GM19240 (cell line): ENCODE measurements around the gene RIPOR2.
"Not testable (repeated sequence)": the region's sequence is repeated elsewhere in the genome, so short reads cannot be mapped to it uniquely, and the experiment has no call there.

Source experiments
- DNase-seq: peaks from one replicate; pipeline ENCODE4 v3.0.0; 2011; ENCODE audit warnings: low spot score; ENCODE audit not compliant: insufficient read length

RIPOR2 gene

GRCh38 chr6:24903681-24904080 is 32.1 kb downstream of the RIPOR2 start:
- DNase-seq: no peak

GRCh38 chr6:24902782-24903181 is 33.0 kb downstream of the RIPOR2 start:
- DNase-seq: no peak

DNA sequence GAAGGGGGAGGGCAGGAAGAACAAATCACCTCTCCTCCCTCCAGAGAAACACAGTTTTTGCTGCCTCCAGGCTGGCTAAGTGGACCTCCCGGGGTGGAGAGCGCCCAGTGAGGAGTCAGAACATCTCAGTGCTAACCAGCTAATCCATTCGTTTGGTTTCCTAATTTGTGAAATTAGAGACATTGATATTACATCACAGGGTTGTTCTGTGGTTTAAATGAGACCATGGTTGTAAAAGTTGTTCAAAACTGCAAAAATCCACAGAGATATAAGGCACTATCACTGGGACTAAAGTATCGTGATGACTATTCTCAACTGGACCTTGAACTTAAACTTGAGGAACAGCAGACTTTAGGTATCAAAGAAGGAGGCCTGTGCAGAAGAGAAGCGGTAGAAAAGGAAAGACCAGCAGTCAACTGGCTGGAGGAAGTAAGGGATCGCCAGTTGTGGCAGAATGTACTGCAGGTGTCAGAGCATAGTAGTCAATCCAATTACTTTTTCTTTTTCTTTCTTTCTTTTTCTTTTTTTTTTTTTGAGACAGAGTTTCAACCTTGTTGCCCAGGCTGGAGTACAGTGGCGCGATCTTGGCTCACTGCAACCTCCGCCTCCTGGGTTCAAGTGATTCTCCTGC is 33.9 kb downstream of the RIPOR2 start:
- no peak for DNase-seq

- no peak for DNase-seq
These were observed 34.7 kb downstream of the RIPOR2 start for GRCh38 chr6:24900917-24901697.

DNA sequence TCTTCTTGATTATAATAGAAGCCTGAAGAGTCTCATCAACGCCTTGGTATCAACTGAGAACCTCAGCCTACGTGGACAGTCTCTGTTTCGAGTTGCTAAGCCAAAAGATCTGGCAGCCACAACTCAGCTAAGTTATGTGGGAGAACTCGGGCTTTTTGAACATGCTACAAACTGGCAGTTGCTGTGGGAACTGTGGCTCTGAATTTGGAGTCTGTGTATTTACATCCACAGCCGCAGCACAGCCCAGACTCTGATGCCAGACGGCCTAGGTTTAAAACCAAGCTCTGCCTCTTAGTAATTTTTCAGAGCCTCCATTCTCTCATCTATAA is 35.8 kb downstream of the RIPOR2 start:
- no peak for DNase-seq

- no peak for DNase-seq
These were observed 36.4 kb downstream of the RIPOR2 start for GRCh38 chr6:24899136-24899996.

DNA sequence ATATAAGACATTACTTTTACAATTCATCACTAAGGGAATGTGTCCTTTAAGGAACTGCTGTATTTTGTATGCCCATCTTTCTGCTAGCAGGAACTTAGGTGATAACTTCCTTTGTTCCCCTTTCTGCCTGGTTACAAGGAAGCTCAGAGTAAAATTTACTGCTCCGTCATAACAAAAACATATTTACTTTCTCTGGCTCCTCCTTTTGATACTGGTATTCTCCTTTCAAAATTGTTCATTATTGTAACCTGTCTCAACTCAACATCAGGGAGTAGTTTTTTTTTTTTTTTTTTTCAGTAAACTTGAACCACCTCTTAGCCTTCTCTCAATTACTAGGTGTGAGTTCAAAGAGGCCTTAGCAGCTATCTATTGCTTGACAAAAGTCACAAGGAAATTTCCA is 37.1 kb downstream of the RIPOR2 start:
- DNase-seq: no peak

DNA sequence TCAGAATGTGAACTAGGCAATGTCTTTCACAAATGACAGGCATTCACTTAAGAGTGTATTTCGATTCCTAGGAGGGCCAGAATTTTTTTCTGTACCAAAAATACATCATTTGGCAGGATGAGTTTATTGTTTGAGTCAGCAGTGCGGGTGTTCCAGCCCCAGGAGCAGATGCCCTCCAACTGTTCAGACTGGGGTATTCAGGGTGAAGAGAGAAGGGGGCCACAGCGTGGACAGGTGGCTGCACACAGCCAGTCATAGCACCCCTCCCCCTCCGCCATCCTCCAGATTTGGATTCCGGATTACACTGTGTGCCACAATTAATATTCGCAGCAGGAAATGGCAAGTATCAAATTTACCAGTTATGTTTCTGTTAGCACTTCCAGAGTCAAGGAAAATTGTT is 38.6 kb downstream of the RIPOR2 start:
- DNase-seq: no peak

DNA sequence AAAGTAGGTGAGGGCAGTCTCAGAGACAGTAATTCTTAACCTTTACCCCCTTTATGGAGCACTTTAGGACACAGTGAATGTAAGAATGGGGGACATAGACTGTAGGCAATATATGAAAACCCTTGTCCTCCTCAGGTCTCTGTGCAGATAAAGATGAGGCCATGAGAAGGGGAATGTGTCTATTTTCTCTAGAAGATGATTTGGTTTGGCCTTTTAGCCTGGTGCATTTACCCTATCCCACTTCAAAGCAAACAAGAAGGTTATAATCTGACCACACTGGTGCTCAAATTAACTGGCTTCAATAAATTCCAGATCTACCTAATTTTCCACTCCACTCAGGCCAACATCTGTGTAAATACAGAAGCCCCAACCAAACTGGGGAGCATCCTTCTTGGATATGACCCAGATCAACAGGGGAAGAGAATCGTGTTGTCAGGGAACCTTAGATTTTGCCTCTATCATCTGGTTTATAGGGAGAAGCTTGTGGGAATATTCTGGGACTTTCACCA is 42.4 kb downstream of the RIPOR2 start:
- DNase-seq: no peak

DNA sequence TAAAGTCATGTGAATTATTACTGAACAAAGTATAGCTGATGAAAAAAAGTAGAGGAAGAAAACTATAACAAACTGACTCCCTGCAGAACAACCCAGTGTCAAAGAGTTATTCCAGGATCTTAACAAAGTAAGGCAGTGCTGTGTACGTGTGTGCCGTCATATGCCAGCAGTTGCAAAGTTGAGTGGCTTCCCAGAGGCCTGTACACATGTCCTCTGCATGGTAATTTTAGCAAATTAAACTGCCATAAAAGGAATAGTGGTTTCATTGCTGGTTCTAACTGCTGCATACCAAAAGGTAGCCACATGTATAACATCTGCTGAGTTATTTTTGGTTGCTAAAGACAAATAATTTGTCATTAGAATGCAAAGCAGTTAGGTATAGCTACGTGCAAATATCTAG is 44.8 kb downstream of the RIPOR2 start:
- DNase-seq: no peak

DNA sequence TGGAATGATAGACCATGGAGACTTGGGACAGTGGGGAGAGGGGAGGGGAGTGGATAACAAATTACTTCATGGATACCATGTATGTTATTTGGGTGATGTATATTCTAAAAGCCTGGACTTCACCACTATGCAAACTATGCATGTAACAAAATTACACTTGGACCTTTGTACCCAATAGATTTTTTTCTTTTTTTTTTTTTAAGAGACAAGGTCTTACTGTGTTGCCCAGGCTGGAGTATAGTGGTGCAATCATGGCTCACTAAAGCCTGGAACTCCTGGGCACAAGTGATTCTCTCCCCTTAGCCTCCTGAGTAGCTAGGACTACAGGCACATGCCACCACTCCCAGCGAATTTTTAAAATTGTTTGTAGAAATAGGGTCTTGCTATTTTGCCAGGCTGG is 45.3 kb downstream of the RIPOR2 start:
- no peak for DNase-seq

- DNase-seq: no peak
These were observed 46.9 kb downstream of the RIPOR2 start for GRCh38 chr6:24888715-24889370.

DNA sequence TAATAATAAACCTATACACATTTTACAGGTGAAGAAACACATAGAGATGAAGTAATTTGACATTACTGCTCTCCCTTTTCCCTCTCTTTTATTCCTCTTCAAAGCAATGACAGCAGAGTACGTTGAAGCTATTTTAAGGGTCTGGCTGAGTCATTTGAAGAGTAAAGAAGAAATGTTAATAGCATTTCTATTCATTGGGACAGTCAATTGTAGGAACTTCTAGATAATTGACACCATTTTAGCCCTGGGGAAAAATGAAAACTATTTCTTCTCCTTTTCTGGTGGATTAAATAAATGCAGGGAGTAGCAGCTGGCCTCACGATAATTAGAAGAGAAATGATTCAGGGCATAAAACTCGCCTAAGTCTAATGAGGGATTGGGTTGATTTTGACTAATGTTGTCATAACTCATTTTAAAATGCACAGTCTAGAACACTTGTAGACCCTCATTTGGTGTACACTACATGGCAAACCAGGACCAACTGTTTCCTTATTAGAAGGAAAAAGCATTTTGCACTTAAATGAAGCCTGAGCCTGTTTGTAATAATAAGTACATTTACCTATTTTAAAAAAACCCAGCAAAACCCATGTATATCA is 48.1 kb downstream of the RIPOR2 start:
- no peak for DNase-seq

DNA sequence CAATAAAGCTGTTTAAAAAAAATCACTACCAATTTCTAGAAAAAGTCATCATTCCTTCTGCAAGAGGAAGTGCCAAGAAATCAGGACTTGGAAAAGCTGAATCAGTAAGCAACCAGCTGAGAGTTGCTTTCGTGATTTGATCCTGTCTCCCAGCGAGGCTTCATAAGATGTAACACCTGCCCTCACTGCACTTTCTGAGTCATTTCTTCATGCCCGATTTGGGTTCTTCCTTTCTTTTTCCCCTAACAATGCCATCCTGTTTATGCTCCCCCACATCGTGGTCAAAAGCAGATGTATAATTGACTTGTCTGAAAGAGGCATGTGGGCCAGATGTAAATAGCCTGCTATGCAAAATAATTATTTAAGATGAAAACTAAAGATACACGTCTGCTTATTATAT is 52.1 kb downstream of the RIPOR2 start:
- DNase-seq: no peak

DNA sequence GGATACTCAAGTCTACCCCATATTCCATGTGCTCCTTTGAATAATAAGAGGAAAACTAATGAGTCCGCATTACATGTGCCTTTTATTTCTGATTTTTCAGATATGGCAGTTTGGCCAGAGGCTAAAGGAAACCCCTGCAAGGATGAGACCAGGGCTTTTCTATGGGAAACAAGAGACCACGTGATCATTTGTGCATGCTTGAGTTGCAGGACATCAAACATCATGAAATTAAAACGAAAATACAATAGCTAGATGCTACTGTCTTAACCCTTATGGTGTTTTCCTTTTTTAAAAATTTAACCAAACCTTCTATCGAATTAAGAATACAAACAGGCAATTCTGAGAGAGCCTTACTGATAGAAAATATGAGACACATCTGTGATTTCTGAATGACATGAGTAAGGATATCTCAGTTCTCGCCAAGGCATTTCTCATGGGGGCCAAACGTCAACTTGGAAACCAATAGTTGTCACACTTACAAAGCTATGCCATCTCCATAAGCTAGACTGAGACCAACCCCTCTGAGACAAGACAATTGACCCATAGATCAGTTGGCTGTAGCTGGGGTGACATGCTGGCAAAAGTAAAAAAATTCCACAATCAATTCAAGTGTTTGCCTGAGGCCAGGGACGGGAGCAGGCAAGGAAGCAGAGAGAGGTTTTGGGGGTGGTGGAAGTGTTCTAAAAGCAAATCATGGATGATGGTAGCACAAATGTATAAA is 52.8 kb downstream of the RIPOR2 start:
- DNase-seq: no peak

DNA sequence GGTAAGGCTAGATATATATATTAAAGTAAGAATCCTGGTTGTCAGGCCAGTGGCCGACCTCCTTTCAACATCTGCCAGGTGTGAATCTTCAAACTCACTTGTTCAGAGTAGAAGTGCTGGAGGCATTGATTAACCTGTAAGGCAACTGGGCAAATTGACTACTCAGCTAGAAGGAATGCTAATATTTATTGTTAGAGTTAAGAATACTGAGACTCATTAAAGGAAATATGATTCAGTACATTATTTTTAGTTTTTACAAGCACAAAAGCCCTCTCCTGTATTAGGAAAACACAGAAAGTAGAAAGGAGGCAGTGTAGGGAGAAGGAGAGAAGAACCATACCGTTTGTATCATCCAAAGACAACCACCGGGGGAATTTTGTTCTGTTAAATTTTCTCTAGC is 53.5 kb downstream of the RIPOR2 start:
- no peak for DNase-seq

DNA sequence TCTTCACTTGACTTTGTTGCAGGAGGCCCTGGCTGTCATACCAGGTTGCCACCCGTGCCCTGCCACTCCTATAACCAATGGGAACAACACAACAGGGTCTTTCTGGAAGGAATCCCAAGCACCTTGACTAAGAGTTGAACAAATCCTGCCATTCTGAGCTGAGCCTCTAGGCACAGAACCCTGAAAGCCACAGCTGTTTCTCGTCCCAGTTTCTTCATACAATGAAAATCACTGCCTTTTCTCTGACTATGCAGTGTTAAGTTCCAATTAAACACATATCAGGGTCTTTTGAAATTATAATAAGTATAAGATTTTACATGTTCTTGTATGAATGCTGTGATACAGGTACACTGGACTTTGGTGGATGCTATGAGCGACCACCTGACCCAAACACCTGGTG is 54.4 kb downstream of the RIPOR2 start:
- DNase-seq: no peak

DNA sequence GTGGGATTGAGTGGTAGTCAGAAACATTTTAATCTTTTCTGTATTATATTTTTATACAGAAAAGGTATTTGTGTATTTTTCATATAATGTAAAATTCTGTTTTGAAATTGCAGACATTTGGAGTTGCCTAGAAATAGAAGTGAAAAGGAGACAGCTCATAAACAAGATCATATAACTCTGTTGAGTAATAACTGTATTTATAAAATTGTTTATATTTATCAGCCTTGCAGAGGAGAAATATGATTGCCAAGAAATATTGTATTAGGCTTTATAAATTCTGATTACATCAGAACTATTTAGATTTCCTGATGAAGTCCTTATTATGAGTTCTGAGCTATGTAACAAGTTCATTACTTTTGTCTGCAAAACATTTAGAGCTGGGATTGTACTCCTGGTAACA is 55.3 kb downstream of the RIPOR2 start:
- no peak for DNase-seq

GRCh38 chr6:24879351-24879750 is 56.4 kb downstream of the RIPOR2 start:
- DNase-seq: no peak

GRCh38 chr6:24877747-24878146 is 58.0 kb downstream of the RIPOR2 start:
- DNase-seq: not testable (repeated sequence)
